A673 (cell line): ENCODE results near the gene ZNF724. TPM values are rescaled to one million over a fixed set of nuclear protein-coding genes. Genes with fewer than 3 reads are reported as not detected.

Experiments used
- BruUV-seq: library from RNA; stranded (reverse); fragments of 400-500 nt; replicated peaks from 2 replicates; lab custom pipeline; 2021; lab: Mats Ljungman, UMichigan
- CTCF ChIA-PET: fragments of 300-600 bp; sonication (Branson Sonifier 250); formaldehyde crosslinking; loops from one replicate; lab custom pipeline; 2022; ENCODE audit warnings: antibody characterized with exemption; lab: Charles Lee
- POLR2A ChIA-PET: fragments of 300-600 bp; sonication (Branson Sonifier 250); formaldehyde crosslinking; loops from one replicate; lab custom pipeline; 2022; ENCODE audit warnings: antibody characterized with exemption; ENCODE audit not compliant: low non-redundant PET; lab: Charles Lee
- DNase-seq: peaks from one replicate; pipeline ENCODE4 v3.0.0-alpha.2; 2015; ENCODE audit warnings: low spot score
- H3K27ac ChIP-seq: fragments of 200-600 bp; sonication (generic); 2 replicates; pipeline ENCODE4 v1.5.1; 2016; ENCODE audit warnings: mixed run types, low read depth, mild to moderate bottlenecking, mixed read lengths, antibody characterized with exemption, low read length; ENCODE audit not compliant: poor library complexity, severe bottlenecking
- H3K27me3 ChIP-seq: fragments of 200-600 bp; sonication (generic); replicated peaks from 2 replicates; pipeline ENCODE4 v1.6.1; 2017; ENCODE audit warnings: mixed run types, low read depth, mild to moderate bottlenecking, mixed read lengths, antibody characterized with exemption, low read length; ENCODE audit not compliant: insufficient read depth, poor library complexity
- H3K36me3 ChIP-seq: fragments of 200-600 bp; sonication (generic); 2 replicates; pipeline ENCODE4 v1.6.1; 2016; ENCODE audit warnings: mixed run types, mild to moderate bottlenecking, mixed read lengths, antibody characterized with exemption, low read length; ENCODE audit not compliant: insufficient read depth, poor library complexity, severe bottlenecking
- H3K4me1 ChIP-seq: fragments of 200-600 bp; sonication (generic); 2 replicates; pipeline ENCODE4 v1.6.1; 2017; ENCODE audit warnings: mixed run types, mild to moderate bottlenecking, mixed read lengths, antibody characterized with exemption, low read length; ENCODE audit not compliant: insufficient read depth, poor library complexity, severe bottlenecking
- H3K4me3 ChIP-seq: fragments of 200-600 bp; sonication (generic); 2 replicates; pipeline ENCODE4 v1.5.1; 2016; ENCODE audit warnings: low read depth, mixed run types, mild to moderate bottlenecking, mixed read lengths, low read length; ENCODE audit not compliant: poor library complexity, severe bottlenecking
- H3K9me3 ChIP-seq: fragments of 200-600 bp; sonication (generic); 2 replicates; pipeline ENCODE4 v1.6.1; 2016; ENCODE audit warnings: mixed run types, low read depth, mild to moderate bottlenecking, mixed read lengths, antibody characterized with exemption, low read length; ENCODE audit not compliant: poor library complexity, severe bottlenecking
- CTCF ChIP-seq: fragments of 300-800, 200-600 bp; sonication (generic); conservative IDR thresholded peaks from 2 replicates; pipeline ENCODE4 v1.5.1; 2017; ENCODE audit warnings: low read depth, mild to moderate bottlenecking, antibody characterized with exemption, low read length, moderate library complexity, mixed read lengths
- EZH2 ChIP-seq: fragments of 200-600 bp; sonication (generic); IDR thresholded peaks from 2 replicates; pipeline ENCODE4 v1.6.1; 2017; ENCODE audit warnings: borderline replicate concordance, low read depth, mild to moderate bottlenecking, mixed read lengths, antibody characterized with exemption, low read length; ENCODE audit not compliant: poor library complexity, severe bottlenecking
- intact Hi-C: fragments of 100-400 bp; cut with micrococcal nuclease; formaldehyde crosslinking; loops from one replicate; pipeline ENCODE4 v1.10.0; 2022; ENCODE audit not compliant: unreplicated experiment
- total RNA-seq: library from RNA; stranded (reverse); gene quantifications from 2 replicates; pipeline ENCODE4 v1.2.3, GENCODE V29; 2021

ZNF724 gene
- total RNA-seq, 1 experiment from 2014 or later: 21.0 TPM

GRCh38 chr19:23273590-23274412 lies 23.6 kb upstream of the ZNF724 start:
- no TSS peak for BruUV-seq
- DNase-seq: peak; percentile 94
- POLR2A ChIA-PET: interaction anchor here (0.7 kb wide), 1 partner anchor 813 kb away, joined by 3 read pairs; the partner anchor contains the start of gene ZNF254

DNA sequence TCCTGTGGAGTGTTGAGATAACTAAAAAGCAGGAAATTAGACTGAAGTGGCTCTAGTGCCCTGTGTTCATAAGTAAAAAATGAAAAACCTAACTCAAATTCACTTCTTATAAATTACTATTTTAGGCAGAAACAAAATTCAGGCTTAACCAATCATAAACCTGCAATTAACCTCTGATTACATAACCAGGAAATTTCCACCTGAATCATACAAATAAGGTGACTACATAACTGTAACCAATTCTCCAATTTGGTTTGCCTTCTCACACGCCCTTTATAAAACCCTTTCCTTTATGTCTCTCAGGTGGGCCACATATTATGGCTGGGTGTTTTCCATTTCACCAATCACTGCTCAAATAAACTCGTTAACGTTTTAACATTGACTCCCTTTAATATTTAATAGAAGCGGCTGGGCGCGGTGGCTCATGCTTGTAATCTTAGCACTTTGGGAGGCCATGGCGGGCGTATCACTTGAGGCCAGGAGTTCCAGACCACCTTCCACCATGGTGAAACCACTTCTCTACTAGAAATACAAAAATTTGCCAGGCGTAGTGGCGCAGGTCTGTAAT lies 22.9 kb upstream of the ZNF724 start:
- CTCF ChIA-PET: interaction anchor here (0.6 kb wide), 1 partner anchor 19 kb away, joined by 4 read pairs; no protein-coding TSS in a partner anchor
- BruUV-seq: TSS peak; percentile 37

More at GRCh38 chr19:23273590-23274412, 23.6 kb upstream of the ZNF724 start:
- H3K4me1 ChIP-seq: no peaks in the 10 kb centered on the region
- H3K9me3 ChIP-seq: no peaks in the 10 kb centered on the region
- TF ChIP-seq EZH2 (no peak), CTCF (0 out of 2 replicates have a peak, but pooled peaks have one; percentile 21)
- CTCF ChIA-PET: interaction anchor here (0.6 kb wide), 1 partner anchor 20 kb away, joined by 4 read pairs; no protein-coding TSS in a partner anchor
- H3K27ac ChIP-seq: peak overlapping the region; percentile 87
- peak overlapping the region; percentile 82 for H3K4me3 ChIP-seq
- intact Hi-C loops: no loop called here
- peaks cover 11% of the 10 kb centered on the region for H3K36me3 ChIP-seq
- no peaks in the 10 kb centered on the region for H3K27me3 ChIP-seq

More for the DNA sequence above, 22.9 kb upstream of the ZNF724 start:
- H3K36me3 ChIP-seq: peaks cover 14% of the 10 kb centered on the region
- no peaks in the 10 kb centered on the region for H3K27me3 ChIP-seq
- POLR2A ChIA-PET: no interaction called here
- peak overlapping the region; percentile 87 for H3K27ac ChIP-seq
- no peak for TF ChIP-seq EZH2
- no peak for TF ChIP-seq CTCF
- peak overlapping the region; percentile 82 for H3K4me3 ChIP-seq
- no peak for DNase-seq
- H3K9me3 ChIP-seq: no peaks in the 10 kb centered on the region
- no peaks in the 10 kb centered on the region for H3K4me1 ChIP-seq
- intact Hi-C loops: no loop called here
